HG03095 (cell line): ENCODE data around the gene TEX26.

Experiments
- ATAC-seq: cut with Tn5 transposase; IDR thresholded peaks from one replicate; pipeline ENCODE4 v1.9.1; 2021; ENCODE audit warnings: moderate library complexity; ENCODE audit not compliant: unreplicated experiment

Gene TEX26

DNA sequence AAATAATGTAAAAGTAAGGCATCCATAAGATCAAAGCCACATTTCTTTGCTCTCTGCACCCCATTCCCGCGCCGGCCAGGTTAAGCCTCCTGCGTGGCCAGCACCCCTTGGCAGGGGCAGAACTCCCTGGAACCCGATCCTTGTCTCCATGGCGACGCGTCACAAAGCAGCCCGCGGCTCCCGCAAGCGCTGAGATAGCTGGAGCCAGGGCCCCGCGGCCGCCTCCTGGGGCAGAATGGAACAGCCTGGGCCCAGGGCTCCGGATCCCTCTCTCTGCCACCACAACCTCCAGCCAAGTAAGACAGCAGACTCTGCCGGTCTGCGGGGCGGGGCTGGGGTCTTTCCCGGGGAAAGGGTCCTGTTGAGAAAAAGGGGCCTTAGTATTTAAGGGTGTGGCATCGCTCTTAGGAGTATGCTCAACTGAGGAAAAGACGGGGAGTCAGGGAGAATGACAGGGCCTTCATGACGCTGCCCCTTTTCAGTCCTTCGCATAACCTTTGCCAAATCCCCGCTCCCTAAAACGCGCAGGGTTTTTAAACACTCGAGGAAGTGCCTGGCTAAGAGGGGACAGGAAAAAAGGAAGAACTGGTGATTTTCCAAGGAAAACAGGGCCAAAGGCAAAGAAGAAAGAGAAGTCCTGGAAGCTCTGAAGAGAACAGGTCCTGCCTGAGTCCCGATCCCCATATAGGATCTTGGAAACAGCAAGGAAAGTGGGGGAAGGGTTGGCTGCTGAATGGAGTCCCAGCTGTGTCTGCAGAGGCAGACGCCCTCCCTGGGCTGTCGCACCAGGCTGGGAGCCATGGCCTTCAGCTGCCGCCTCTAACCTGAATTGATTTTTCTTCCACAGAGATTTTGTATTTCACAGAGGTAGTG lies at the start of gene TEX26:
Gene TEX26, plus strand, starts transcription at position 176 of the 873 bp plus-strand sequence. Its CDS starts 60 bp downstream, at position 236.
- no peak for ATAC-seq

DNA sequence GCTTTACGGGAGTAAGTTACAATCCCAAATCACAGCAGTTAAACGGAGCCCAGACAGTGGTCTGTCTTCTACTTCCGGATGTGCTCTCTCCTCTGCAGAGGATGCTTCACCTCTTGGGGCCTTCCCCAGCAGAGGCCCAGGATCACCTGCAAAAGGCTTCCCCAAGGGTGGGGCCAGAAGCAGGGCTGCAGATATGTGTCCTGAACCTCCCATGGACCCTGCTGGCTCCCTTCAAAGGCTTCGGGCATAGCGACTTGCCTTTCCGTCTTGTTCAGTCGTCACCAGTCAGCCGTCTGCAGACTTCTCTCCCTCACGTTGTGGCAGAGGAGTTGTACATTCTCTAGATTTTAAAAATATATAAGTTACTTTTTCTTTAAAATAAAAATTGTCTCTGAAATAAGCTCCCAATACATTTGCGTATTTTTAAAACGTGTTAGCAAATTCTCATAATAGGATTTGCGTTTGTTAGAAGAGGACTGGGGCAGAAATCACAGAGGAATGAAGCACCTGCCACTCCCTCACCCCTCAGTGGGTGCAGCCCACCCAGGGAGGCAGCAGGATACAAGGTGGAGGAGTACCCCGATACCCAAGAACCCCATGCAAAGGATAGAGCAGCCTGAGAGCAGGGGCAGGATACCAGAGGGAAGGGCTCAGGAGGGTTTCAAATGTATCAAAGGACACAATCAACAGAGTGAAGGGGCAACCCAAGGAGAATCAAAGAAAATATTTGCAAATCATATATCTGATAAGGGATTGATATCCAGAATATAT lies 49.3 kb upstream of the TEX26 start:
- ATAC-seq = no peak

DNA sequence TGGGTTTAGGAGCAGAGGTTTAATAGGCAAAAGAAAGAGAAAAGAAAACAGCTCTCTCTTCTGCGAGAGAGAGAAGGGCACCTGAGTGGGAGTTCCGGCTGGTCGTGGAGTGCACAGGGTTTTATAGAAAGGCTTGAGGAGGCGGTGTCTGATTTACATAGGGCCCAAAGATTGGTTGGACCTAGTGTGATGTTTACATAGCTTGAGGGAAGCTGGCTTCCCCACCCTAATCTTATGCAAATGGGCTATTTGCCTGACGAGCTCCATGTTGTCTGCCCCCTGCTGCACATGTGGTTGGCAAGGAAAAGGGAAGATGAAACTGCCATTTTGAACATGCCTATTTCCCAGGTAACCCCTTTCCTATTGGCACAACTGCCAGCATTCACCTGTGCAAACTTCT lies 47.9 kb upstream of the TEX26 start:
- ATAC-seq = no peak

DNA sequence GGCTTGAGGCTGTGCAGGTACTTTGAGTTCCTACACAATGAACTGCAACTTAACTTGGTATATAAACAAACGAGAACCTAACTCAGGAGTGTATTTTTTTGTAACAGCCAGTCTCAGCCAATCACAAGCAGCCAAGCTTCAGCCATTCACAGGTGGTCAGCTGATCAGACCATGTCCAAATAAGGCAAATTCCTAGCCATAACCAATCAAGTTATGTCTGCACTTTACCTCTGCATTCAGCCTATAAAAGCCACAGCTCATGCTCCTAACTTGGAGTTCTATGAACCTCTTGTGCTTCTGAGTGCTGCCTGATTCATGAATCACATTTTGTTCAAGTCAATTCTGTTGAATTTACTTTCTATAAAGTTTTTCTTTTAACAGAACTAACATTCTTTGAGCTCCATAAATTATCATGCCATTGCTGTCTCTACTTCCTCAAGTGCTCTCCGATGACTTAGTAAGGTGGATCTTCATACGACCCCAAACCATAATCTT lies 43.2 kb upstream of the TEX26 start:
- no peak for ATAC-seq

DNA sequence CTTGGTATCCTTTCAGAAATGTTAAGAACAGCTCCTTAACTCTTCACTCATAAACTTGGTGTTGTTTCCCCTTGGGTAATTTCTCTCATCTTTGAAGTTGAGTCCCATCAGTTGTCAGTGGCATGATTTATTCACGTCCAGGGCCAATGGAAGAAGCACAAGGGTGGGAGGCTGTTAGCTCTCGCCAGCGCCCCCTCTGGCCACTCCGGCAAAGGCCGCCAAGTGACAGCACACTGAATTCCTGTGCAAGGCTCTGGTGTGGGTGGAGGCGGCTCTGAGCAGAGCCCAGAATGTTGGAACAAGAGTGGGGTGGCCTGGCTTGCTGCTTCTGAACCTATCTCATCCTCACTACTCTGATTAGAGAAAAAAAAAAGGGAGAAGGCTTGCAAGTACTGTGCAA lies 39.5 kb upstream of the TEX26 start:
- ATAC-seq = no peak

DNA sequence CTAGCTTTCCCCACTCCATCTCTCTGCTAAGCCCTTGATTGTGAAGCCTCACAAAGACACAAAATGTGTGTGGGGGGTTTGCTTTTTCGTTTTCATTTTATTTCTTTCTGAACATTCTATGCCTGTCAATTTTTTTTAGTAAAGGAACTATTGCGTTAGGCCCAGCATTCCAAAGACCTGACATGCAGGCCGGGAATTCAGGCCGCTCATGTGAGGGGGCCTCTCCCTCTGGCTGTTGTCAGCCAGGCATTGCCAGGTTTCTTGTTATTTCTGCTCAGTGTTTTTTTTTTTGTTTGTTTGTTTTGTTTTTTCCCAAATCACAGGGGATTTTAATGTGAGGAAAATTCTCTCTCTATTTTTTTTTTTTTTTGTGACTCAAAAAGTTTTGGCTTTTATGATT lies 36.7 kb upstream of the TEX26 start:
- no peak for ATAC-seq

DNA sequence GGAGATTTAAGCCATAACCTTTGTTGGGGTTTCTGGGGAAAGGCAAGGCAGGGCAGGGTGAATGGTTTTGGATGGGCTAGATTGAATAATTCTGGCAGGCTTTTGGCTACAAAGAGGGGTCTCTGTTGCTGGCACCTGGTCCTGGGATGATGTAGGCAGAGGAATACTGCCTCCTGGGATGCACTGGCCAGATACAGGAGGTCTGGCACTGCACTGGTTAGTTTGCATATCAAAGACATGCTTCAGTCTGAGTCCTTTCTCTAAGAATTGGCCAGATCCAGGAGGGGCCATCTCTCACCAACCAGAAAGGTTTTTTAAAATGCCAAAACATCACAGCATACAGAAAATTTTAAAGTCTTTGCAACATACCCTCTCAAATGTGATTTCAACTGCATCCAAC lies 34.4 kb upstream of the TEX26 start:
- ATAC-seq = no peak

DNA sequence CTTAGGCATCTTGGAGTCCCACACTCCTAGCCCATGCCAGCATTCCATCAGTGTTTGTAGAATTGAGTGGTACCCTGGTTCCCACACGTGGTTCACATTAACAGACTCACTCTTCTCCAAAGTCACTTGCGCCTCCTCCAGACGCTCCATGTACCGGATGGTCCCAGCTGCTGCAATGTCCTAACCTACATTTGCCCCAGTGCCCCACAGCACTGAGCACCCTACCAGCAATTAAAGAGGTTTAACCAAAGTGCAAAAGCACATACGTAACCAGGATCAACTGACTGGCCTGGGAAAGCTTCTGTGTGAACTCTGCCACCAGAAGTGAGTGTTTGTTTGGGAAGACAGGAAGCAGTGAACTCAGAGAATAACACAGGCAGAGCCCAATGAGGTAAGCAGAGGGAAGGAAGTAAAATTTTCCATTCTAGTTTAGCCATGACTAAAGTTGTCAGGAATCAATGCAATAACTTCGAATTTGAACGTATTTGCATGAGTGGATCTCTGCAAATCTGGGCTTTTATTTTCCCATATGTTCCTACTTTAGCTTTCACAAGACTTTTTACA lies 33.7 kb upstream of the TEX26 start:
- ATAC-seq = no peak

DNA sequence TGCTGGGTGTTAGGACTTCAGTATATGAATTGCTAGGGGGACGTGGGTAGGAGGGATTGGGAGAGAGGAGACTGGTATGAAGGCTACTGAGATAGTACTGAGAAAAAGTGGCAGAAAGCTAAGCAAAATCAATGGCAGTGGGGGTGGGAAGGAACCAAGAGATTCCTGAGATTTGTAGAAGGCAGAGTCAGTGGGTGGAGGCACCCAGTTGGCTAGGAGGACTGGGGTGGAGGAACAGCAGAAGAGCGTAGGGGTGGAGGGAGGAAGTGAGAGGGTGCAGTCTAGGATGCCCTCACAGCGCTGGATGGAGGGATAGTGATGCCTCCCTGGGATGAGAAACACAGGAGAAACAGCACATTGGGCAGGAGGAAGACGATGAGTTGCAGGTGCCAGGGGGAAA lies 32.0 kb upstream of the TEX26 start:
- ATAC-seq = no peak

DNA sequence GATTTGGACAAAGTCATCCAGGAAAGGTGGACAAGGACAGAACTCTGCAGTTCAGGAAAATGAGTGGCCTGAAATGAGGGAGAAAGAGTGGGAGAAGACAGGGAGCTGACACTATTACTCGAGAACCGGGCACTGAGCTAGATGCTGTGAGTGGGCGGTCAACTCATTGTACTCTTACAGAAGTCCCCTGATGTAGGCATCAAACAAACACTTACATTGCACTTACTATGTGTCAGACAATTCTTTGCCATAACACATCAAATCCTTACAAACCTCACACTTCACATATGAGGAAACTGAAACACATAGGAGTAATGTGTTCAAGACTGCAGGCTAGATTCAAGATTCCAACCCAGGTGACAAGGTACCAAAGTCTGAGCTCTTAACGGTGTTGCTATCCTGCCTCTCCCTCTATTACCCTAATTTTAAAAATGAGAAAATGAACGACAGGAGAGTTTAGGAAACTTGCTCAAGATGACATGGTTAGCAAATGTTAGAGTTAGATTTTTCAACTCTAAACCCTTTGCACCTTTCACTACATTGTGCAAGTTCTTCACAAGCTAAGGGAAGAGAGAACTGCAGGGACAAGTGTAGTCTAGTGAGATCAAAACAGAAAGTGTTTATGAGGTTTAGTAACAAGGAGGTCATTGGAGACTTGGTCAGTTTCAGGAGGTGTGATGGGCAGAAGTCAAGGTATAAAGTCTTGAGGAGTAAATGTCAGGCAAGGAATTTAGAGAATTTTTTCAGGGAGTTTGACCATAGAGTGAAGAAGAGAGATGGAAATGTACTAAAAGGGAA lies 31.3 kb upstream of the TEX26 start:
- no peak for ATAC-seq

DNA sequence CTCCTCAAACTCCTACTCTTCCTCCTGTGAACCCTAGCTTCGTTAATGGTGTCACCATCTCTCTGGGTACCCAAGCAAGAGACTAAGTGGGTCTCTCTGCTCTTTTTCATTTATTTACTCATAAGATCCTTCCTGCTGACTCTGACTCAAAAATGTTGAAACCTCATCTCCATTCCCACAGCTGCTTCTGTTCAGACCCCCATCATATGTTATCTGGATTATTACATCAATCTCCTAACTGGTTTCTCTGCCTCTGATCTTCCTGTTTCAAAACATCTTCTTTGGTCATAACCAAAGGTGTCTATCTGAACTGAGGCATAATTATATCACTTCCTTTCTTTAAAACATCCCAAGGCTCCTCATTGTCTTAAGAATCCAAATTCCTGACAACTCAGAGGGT lies 28.4 kb upstream of the TEX26 start:
- no peak for ATAC-seq

DNA sequence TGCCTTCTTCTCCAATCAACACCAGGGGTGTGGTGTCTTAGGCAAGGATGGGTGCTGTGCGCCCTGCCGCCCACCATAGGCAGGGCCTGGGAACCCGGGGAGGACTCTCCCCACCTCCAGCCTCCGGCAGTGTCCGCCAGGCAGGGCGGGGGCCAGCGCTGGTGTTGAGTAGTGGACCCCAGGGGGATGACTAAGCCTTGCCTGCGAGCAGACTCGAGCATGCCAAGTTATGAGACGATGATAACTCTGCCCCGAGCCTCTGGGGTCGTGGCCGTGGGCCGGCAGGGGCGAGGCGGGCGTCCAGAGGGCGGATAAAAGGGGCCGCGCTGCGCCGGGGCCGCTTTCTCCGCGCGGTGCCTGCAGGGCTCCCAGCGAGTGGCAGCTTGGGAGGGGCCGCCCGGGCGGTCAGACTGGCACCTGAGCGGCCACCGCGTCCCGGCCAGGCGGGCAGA lies 26.5 kb upstream of the TEX26 start, which contains the start of gene MEDAG:
Gene MEDAG, plus strand, starts transcription at position 340 of the 452 bp plus-strand sequence. CDS start 245 bp downstream, outside the sequence.
- ATAC-seq = no peak

DNA sequence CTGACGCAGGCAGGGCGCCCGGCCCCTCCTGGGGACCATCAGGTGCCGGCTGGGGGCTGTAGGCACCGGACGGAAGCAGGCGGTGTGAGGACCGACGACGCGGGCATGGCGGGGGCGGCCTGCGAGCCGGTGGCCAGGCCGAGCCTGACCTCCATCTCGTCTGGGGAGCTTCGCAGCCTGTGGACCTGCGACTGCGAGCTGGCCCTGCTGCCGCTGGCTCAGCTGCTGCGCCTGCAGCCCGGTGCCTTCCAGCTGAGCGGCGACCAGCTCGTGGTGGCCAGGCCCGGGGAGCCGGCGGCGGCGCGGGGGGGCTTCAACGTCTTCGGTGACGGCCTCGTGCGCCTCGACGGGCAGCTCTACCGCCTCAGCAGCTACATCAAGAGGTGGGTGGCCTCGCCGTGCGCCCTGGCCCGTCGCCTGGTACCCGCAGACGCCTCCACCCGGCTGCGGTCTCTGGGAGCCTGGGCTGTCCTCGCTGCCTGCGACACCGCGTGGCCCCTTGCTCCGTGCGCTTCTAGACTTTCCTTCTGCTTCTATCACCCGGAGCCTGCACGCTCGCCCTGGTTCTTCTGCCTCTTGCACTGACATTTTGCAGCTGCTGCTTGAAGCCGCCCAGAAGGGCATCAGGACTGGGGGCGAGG lies 25.9 kb upstream of the TEX26 start:
- ATAC-seq = no peak

DNA sequence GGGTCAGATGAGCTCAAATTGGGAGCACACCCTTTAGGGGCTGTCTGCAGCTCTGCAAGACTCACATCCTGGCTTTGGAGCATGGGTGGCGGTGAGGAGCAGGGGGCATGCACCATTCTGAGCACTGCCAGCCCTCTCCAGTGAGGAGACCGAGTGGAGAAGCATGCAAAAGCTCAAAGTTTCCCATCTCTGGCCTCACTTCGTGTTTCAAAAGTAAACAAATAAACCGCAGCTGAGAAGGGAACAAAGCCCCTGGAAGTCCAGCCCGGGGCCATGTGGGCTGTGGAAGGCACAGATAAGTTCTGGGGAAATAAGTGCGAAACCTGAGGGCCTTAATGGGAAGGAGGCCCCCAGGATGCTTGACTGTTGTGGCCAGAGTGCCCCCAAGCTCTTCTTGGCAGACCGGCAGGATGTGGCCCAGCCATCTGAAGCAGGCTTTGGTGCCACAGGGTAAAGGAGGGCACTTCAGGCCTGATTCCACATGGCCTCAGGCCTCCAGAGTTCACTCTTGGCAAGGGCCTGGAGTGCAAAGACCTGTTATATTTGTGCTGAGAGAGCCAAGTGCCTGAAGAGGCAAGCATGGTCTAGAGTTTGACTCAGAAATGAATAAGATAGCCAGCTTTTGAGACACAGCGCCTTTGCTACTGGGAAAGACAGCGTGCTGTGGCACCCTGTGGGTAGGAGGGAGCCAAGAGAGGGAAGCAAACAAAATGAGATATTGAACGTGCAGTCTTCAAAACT lies 25.2 kb upstream of the TEX26 start:
- ATAC-seq = no peak

DNA sequence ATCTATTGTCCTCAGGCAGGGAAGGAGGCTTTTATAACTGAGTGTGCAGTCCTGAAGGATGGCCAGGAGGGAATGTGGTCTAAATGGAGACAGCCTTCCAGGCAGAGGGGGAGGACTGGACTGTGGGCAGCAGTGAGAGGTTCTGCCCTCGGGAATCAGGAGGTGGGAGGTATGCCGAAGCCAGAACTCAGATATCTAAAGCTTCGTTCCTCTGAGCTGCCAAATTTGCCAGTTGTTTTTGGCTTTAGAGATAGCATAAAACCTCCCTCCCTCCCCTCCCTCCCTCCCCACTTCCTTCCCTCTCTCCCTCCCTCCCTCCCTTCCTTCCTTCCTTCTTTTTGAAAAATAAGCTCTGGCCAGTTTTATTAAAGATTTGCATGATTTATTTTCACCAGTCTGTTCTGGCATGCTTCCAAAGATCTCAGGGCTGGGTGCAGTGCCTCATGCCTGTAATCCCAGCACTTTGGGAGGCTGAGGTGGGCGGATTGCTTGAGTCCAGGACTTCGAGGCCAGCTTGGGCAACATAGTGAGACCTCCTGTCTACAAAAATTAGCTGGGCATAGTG lies 24.0 kb upstream of the TEX26 start:
- ATAC-seq = no peak

DNA sequence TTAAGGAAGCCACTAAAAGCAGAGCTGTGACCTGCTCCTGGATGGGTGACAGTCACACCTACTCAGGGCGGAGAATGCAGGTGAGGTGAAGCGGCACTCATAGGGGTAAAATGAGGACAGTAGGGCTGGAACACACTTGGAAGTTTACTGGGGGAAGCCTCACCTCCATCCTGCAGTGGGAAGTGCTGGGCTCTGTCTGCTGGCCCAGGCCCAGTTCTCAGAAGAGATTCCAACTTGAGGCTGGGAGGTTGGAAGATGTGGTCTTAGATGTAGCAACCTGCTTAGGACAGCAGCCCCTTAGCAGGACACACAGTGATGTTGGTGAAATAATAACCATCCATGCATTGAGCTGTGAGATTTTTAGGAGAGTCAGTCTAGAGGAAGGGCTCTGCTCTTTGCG lies 21.8 kb upstream of the TEX26 start:
- no peak for ATAC-seq

DNA sequence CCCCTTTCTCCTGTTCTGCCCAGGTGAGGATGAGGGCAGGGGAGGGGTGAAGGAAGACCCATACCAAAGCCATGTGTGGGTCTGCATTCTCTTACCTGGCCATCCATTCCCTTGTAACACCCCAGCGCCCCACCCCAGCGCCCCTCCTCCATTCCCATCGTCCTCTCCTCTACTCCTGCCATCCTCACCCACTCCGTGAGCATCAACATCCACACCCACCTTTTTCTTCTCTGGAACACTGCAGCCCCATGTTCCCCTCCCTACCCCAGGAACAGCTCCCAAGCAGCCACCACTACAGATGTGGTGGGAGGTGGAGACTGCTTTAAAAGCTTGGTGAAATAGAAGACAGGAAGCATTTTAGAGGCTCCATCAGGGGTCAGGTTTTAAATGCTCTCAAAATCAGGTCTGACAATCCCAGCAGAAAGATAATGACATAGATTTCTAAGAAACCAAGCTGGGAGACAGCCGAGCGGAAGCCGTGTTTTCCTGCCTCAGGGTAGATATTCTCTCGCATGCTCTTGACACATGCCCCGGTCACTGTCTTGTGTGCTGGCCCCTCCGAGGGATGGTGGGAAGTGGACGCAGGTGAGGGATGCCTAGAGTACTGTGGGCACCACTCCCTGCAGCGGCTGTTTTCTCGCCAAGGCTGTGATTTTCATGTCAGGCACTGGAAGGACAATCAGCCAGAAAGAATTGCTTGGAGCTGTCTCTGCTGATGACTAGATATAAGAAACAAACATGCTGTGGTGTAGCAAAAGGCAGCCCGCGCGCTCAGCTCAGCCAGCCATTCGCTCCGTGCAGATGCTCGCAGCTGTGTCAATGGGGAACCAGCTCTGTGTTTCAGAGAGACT lies 16.5 kb upstream of the TEX26 start:
- no peak for ATAC-seq

DNA sequence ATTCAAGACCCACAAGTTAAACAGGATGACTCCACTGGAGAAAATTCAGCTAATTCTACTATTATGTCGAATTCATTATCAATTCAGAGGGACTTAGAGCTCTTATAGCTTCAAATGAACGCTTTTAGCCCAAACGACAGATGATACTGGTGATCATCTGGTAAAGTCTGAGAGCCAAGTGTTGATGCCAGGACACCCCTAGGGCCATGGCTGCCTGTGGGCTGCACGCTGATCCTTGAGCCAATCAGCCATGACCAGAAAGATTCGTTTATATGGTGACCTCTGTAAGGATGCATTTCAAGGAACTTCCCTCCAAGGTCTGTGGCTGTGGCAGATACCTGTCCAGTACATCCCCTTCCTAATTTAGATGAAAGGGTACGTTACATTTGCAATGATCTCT lies 15.5 kb upstream of the TEX26 start:
- no peak for ATAC-seq
